HEK293 (cell line): ENCODE data around the gene IL18RAP.

Source experiments
- CTCF ChIA-PET: fragments of 350-600 bp; formaldehyde crosslinking; extraction: SDS; loops from one replicate; lab custom pipeline; 2021; ENCODE audit warnings: antibody characterized with exemption; lab: Yijun Ruan, JAX
- POLR2A ChIA-PET: fragments of 300-600 bp; formaldehyde crosslinking; extraction: SDS; loops from one replicate; lab custom pipeline; 2020; ENCODE audit warnings: antibody characterized with exemption, inconsistent platforms; lab: Yijun Ruan, JAX
- H3K27ac ChIP-seq: fragments of 200-500 bp; sonication (Bioruptor generic); 2 replicates; pipeline ENCODE4 v1.5.1; 2014; ENCODE audit warnings: low read depth, low read length, control low read depth, inconsistent platforms; ENCODE audit errors: extremely low read depth
- H3K36me3 ChIP-seq, 2 experiments: fragments of 200-500 bp in 1 of 2; sonication (Bioruptor generic) in 1 of 2; 1 replicate in 1 of 2; 2 replicates in 1 of 2; pipeline ENCODE4 v1.5.1; 2014 to 2017; ENCODE audit warnings: inconsistent platforms in 2 of 2, low read length in 2 of 2; ENCODE audit not compliant: control insufficient read depth in 2 of 2, insufficient read depth in 1 of 2
- H3K4me1 ChIP-seq: fragments of 200-500 bp; sonication (Bioruptor generic); 2 replicates; pipeline ENCODE4 v1.5.1; 2014; ENCODE audit warnings: mild to moderate bottlenecking, low read length, inconsistent platforms; ENCODE audit not compliant: control insufficient read depth, insufficient read depth
- H3K4me3 ChIP-seq: 2 replicates; pipeline ENCODE4 v1.5.1; 2011; ENCODE audit warnings: low read depth, mild to moderate bottlenecking, control low read depth, low read length, moderate library complexity
- H3K9me3 ChIP-seq: fragments of 200-500 bp; sonication (Bioruptor generic); 2 replicates; pipeline ENCODE4 v1.5.1; 2014; ENCODE audit warnings: low read depth, low read length, inconsistent platforms; ENCODE audit not compliant: control insufficient read depth, insufficient read depth
- CTCF ChIP-seq: fragments of 450-650 bp; formaldehyde crosslinking; IDR thresholded peaks from 2 replicates; pipeline ENCODE4 v1.5.1; 2016; ENCODE audit warnings: missing biosample characterization, missing genetic modification characterization
- FEZF1 ChIP-seq: fragments of 450-650 bp; formaldehyde crosslinking; IDR thresholded peaks from 2 replicates; pipeline ENCODE4 v1.5.1; 2016; ENCODE audit warnings: missing biosample characterization, missing genetic modification characterization
- GFI1B ChIP-seq: fragments of 450-650 bp; formaldehyde crosslinking; IDR thresholded peaks from 2 replicates; pipeline ENCODE4 v1.5.1; 2016; ENCODE audit warnings: missing biosample characterization, missing genetic modification characterization
- KLF16 ChIP-seq: fragments of 450-650 bp; formaldehyde crosslinking; IDR thresholded peaks from 2 replicates; pipeline ENCODE4 v1.5.1; 2017; ENCODE audit warnings: missing biosample characterization, missing genetic modification characterization
- KLF8 ChIP-seq: fragments of 450-650 bp; formaldehyde crosslinking; IDR thresholded peaks from 2 replicates; pipeline ENCODE4 v1.5.1; 2016; ENCODE audit warnings: missing biosample characterization, missing genetic modification characterization
- KLF9 ChIP-seq: fragments of 450-650 bp; formaldehyde crosslinking; IDR thresholded peaks from 2 replicates; pipeline ENCODE4 v1.5.1; 2016; ENCODE audit warnings: missing biosample characterization, missing genetic modification characterization, low read depth
- MZF1 ChIP-seq: fragments of 450-650 bp; formaldehyde crosslinking; IDR thresholded peaks from 2 replicates; pipeline ENCODE4 v1.5.1; 2017; ENCODE audit warnings: missing biosample characterization, missing genetic modification characterization, borderline replicate concordance
- PRDM1 ChIP-seq: fragments of 450-650 bp; formaldehyde crosslinking; IDR thresholded peaks from 2 replicates; pipeline ENCODE4; 2016; ENCODE audit warnings: missing biosample characterization, missing genetic modification characterization
- RBAK ChIP-seq: fragments of 450-650 bp; formaldehyde crosslinking; IDR thresholded peaks from 2 replicates; pipeline ENCODE4 v1.5.1; 2016; ENCODE audit warnings: missing biosample characterization, missing genetic modification characterization
- YY2 ChIP-seq: fragments of 450-650 bp; formaldehyde crosslinking; IDR thresholded peaks from 2 replicates; pipeline ENCODE4 v1.5.1; 2016; ENCODE audit warnings: missing biosample characterization, missing genetic modification characterization
- ZBTB7A ChIP-seq: fragments of 450-650 bp; formaldehyde crosslinking; IDR thresholded peaks from 2 replicates; pipeline ENCODE4 v1.5.1; 2016; ENCODE audit warnings: low read depth, missing biosample characterization, missing genetic modification characterization
- ZFP69B ChIP-seq: fragments of 450-650 bp; formaldehyde crosslinking; IDR thresholded peaks from 2 replicates; pipeline ENCODE4 v1.5.1; 2016; ENCODE audit warnings: missing biosample characterization, missing genetic modification characterization
- ZNF19 ChIP-seq: fragments of 450-650 bp; formaldehyde crosslinking; IDR thresholded peaks from 2 replicates; pipeline ENCODE4; 2016; ENCODE audit warnings: missing biosample characterization, missing genetic modification characterization, low read depth
- ZNF24 ChIP-seq: fragments of 450-650 bp; formaldehyde crosslinking; IDR thresholded peaks from 2 replicates; pipeline ENCODE4 v1.5.1; 2016; ENCODE audit warnings: missing biosample characterization, missing genetic modification characterization
- ZNF354C ChIP-seq: fragments of 450-650 bp; formaldehyde crosslinking; IDR thresholded peaks from 2 replicates; pipeline ENCODE4 v1.5.1; 2016; ENCODE audit warnings: missing biosample characterization, missing genetic modification characterization, low read depth, borderline replicate concordance
- ZNF416 ChIP-seq: fragments of 450-650 bp; formaldehyde crosslinking; IDR thresholded peaks from 2 replicates; pipeline ENCODE4 v1.5.1; 2016; ENCODE audit warnings: missing biosample characterization, missing genetic modification characterization
- ZNF48 ChIP-seq: fragments of 450-650 bp; formaldehyde crosslinking; IDR thresholded peaks from 2 replicates; pipeline ENCODE4 v1.5.1; 2016; ENCODE audit warnings: missing biosample characterization, missing genetic modification characterization
- ZNF518A ChIP-seq: fragments of 450-650 bp; formaldehyde crosslinking; conservative IDR thresholded peaks from 2 replicates; pipeline ENCODE4 v1.5.1; 2016; ENCODE audit warnings: low read depth, missing biosample characterization, missing genetic modification characterization
- ZNF670 ChIP-seq: fragments of 450-650 bp; formaldehyde crosslinking; IDR thresholded peaks from 2 replicates; pipeline ENCODE4 v1.5.1; 2016; ENCODE audit warnings: missing biosample characterization, missing genetic modification characterization, low read depth
- ZNF837 ChIP-seq: fragments of 450-650 bp; formaldehyde crosslinking; IDR thresholded peaks from 2 replicates; pipeline ENCODE4 v1.5.1; 2016; ENCODE audit warnings: missing biosample characterization, missing genetic modification characterization
- ZNF843 ChIP-seq: fragments of 450-650 bp; formaldehyde crosslinking; IDR thresholded peaks from 2 replicates; pipeline ENCODE4 v1.5.1; 2016; ENCODE audit warnings: missing biosample characterization, missing genetic modification characterization
- TF ChIP-seq, protein P1 (sequence below): fragments of 450-650 bp; IDR thresholded peaks from 2 replicates; pipeline ENCODE4 v1.5.1; 2018; ENCODE audit warnings: missing biosample characterization, mild to moderate bottlenecking, missing genetic modification characterization
- TF ChIP-seq, protein P2 (sequence below): fragments of 450-650 bp; formaldehyde crosslinking; IDR thresholded peaks from 2 replicates; pipeline ENCODE4 v1.5.1; 2016; ENCODE audit warnings: missing biosample characterization, missing genetic modification characterization
- TF ChIP-seq, protein P3 (sequence below): fragments of 450-650 bp; formaldehyde crosslinking; IDR thresholded peaks from 2 replicates; pipeline ENCODE4 v1.5.1; 2016; ENCODE audit warnings: missing biosample characterization, missing genetic modification characterization

Gene IL18RAP

GRCh38 chr2:102424754-102425153, 1.8 kb downstream of the IL18RAP start (continued):
- TF ChIP-seq KLF16 (tag by site-specific recombination) = no peak
- TF ChIP-seq ZNF354C (tag by site-specific recombination) = no peak
- TF ChIP-seq GFI1B (tag by site-specific recombination) = no peak
- TF ChIP-seq ZNF48 (tag by site-specific recombination) = no peak
- no peak for TF ChIP-seq ZNF843
- no peak for TF ChIP-seq MZF1 (tag by site-specific recombination)
- no peak for TF ChIP-seq ZNF670 (tag by site-specific recombination)
- TF ChIP-seq, protein P1, sequence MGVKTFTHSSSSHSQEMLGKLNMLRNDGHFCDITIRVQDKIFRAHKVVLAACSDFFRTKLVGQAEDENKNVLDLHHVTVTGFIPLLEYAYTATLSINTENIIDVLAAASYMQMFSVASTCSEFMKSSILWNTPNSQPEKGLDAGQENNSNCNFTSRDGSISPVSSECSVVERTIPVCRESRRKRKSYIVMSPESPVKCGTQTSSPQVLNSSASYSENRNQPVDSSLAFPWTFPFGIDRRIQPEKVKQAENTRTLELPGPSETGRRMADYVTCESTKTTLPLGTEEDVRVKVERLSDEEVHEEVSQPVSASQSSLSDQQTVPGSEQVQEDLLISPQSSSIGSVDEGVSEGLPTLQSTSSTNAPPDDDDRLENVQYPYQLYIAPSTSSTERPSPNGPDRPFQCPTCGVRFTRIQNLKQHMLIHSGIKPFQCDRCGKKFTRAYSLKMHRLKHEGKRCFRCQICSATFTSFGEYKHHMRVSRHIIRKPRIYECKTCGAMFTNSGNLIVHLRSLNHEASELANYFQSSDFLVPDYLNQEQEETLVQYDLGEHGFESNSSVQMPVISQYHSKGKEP (tag by site-specific recombination) = no peak
- no peak for TF ChIP-seq ZNF19 (tag by site-specific recombination)
- no peak for TF ChIP-seq KLF8
- no peak for TF ChIP-seq RBAK (tag by site-specific recombination)

DNA sequence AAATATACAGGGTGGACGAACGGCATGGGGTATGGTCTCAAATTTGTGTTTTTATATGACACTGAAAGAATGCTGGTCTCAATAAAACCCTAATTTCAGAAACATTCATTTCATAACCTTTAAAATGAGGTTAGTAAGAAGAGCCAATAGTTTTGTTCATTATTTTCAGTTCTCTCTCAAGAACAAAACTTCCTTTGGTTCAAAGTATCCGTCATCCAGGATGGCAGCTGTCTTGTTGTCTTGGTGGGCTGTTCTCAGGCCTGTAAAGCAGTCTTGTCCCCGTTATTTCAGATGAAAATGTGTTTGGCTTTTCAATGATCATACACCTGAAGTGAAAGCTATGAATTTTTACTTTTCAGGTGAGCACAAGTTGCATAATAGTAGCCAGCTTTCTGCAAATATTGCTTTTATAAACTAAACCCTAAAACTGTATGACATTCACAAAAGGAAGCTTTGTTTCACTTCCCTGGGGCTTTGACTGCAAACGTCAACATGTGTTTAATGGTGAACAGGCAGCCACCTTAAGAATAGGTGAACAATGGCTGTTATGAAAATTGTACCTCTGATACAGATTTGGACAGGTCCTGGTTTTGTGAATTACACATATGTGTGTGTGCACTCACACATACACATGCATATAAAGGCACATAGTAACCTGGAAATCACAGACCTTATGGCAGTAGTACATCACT, 2.6 kb downstream of the IL18RAP start:
- Histone ChIP-seq H3K4me1 (no peaks in the 10 kb centered on the region), H3K9me3 (no peaks in the 10 kb centered on the region), H3K4me3 (no peak overlapping the region), H3K27ac (no peak overlapping the region), H3K36me3 (no peaks in the 10 kb centered on the region)
- ChIA-PET POLR2A (no interaction called here), CTCF (no interaction called here)
- TF ChIP-seq ZNF518A (tag by site-specific recombination) (no peak), FEZF1 (tag by site-specific recombination) (no peak), ZNF837 (no peak), ZNF416 (tag by site-specific recombination) (no peak), ZBTB7A (tag by site-specific recombination) (no peak), CTCF (no peak), PRDM1 (tag by site-specific recombination) (no peak), ZNF24 (tag by site-specific recombination) (no peak), KLF9 (no peak), YY2 (tag by site-specific recombination) (no peak), ZFP69B (tag by site-specific recombination) (no peak)
- TF ChIP-seq, protein P2, sequence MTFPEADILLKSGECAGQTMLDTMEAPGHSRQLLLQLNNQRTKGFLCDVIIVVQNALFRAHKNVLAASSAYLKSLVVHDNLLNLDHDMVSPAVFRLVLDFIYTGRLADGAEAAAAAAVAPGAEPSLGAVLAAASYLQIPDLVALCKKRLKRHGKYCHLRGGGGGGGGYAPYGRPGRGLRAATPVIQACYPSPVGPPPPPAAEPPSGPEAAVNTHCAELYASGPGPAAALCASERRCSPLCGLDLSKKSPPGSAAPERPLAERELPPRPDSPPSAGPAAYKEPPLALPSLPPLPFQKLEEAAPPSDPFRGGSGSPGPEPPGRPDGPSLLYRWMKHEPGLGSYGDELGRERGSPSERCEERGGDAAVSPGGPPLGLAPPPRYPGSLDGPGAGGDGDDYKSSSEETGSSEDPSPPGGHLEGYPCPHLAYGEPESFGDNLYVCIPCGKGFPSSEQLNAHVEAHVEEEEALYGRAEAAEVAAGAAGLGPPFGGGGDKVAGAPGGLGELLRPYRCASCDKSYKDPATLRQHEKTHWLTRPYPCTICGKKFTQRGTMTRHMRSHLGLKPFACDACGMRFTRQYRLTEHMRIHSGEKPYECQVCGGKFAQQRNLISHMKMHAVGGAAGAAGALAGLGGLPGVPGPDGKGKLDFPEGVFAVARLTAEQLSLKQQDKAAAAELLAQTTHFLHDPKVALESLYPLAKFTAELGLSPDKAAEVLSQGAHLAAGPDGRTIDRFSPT (tag by site-specific recombination) = no peak
- TF ChIP-seq, protein P3, sequence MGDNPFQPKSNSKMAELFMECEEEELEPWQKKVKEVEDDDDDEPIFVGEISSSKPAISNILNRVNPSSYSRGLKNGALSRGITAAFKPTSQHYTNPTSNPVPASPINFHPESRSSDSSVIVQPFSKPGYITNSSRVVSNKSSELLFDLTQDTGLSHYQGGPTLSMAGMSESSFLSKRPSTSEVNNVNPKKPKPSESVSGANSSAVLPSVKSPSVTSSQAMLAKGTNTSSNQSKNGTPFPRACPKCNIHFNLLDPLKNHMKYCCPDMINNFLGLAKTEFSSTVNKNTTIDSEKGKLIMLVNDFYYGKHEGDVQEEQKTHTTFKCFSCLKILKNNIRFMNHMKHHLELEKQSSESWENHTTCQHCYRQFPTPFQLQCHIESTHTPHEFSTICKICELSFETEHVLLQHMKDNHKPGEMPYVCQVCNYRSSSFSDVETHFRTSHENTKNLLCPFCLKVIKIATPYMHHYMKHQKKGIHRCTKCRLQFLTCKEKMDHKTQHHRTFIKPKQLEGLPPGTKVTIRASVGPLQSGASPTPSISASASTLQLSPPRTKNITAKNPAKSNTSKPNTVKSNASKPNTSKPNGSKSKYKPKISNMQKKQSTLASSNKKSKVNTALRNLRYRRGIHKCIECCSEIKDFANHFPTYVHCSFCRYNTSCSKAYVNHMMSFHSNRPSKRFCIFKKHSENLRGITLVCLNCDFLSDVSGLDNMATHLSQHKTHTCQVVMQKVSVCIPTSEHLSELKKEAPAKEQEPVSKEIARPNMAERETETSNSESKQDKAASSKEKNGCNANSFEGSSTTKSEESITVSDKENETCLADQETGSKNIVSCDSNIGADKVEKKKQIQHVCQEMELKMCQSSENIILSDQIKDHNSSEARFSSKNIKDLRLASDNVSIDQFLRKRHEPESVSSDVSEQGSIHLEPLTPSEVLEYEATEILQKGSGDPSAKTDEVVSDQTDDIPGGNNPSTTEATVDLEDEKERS = no peak
